ENCODE measurements around the gene NMNAT3. TPM values are rescaled to one million over a fixed set of nuclear protein-coding genes. Genes with fewer than 3 reads are reported as not detected.

The NMNAT3 gene
- total RNA-seq, 1 experiment from 2014 or later, result 1.6 TPM

- DNase-seq, result no peak
- Histone ChIP-seq H3K27me3 (peaks cover 4% of the 10 kb centered on the region; the same call in 1 of the 2 replicates), H3K9me3 (no peaks in the 10 kb centered on the region), H3K4me3 (no peak overlapping the region), H3K36me3 (no peaks in the 10 kb centered on the region)
These were observed 130.1 kb downstream of the NMNAT3 start for GRCh38 chr3:139547666-139548065.

- H3K9me3 ChIP-seq, result no peaks in the 10 kb centered on the region
- H3K27me3 ChIP-seq, result peaks cover 4% of the 10 kb centered on the region; the same call in 1 of the 2 replicates
- no peaks in the 10 kb centered on the region for H3K36me3 ChIP-seq
- DNase-seq, result no peak
- no peak overlapping the region for H3K4me3 ChIP-seq
These were observed 131.0 kb downstream of the NMNAT3 start for GRCh38 chr3:139546772-139547171.

- no peaks in the 10 kb centered on the region for H3K27me3 ChIP-seq
- no peak overlapping the region for H3K4me3 ChIP-seq
- H3K36me3 ChIP-seq, result no peaks in the 10 kb centered on the region
- no peak for DNase-seq
- H3K9me3 ChIP-seq, result peaks cover 7% of the 10 kb centered on the region
These were observed 136.1 kb downstream of the NMNAT3 start for GRCh38 chr3:139541532-139542288.

- Histone ChIP-seq H3K27me3 (no peaks in the 10 kb centered on the region), H3K9me3 (peaks cover 7% of the 10 kb centered on the region), H3K36me3 (no peaks in the 10 kb centered on the region), H3K4me3 (no peak overlapping the region)
- no peak for DNase-seq
These were observed 136.9 kb downstream of the NMNAT3 start for GRCh38 chr3:139540651-139541531.

- Histone ChIP-seq H3K36me3 (no peaks in the 10 kb centered on the region), H3K4me3 (no peak overlapping the region), H3K9me3 (peaks cover 7% of the 10 kb centered on the region), H3K27me3 (no peaks in the 10 kb centered on the region)
- DNase-seq, result no peak
These were observed 139.0 kb downstream of the NMNAT3 start for GRCh38 chr3:139538733-139539132.

GRCh38 chr3:139537795-139538621 lies 139.8 kb downstream of the NMNAT3 start:
- Histone ChIP-seq H3K27me3 (no peaks in the 10 kb centered on the region), H3K36me3 (no peaks in the 10 kb centered on the region), H3K9me3 (peaks cover 7% of the 10 kb centered on the region), H3K4me3 (no peak overlapping the region)
- no peak for DNase-seq

- H3K4me3 ChIP-seq, result no peak overlapping the region
- H3K36me3 ChIP-seq, result no peaks in the 10 kb centered on the region
- H3K9me3 ChIP-seq, result peaks cover 7% of the 10 kb centered on the region
- DNase-seq, result peak; percentile 32
- H3K27me3 ChIP-seq, result no peaks in the 10 kb centered on the region
These were observed 140.4 kb downstream of the NMNAT3 start for GRCh38 chr3:139537361-139537760.

- DNase-seq, result peak; percentile 84
- peaks cover 7% of the 10 kb centered on the region for H3K9me3 ChIP-seq
- no peaks in the 10 kb centered on the region for H3K27me3 ChIP-seq
- H3K4me3 ChIP-seq, result no peak overlapping the region
- no peaks in the 10 kb centered on the region for H3K36me3 ChIP-seq
These were observed 142.5 kb downstream of the NMNAT3 start for GRCh38 chr3:139534992-139535879.

GRCh38 chr3:139534455-139534812 lies 143.3 kb downstream of the NMNAT3 start:
- H3K9me3 ChIP-seq, result peaks cover 7% of the 10 kb centered on the region
- no peaks in the 10 kb centered on the region for H3K27me3 ChIP-seq
- DNase-seq, result peak; percentile 87
- no peak overlapping the region for H3K4me3 ChIP-seq
- no peaks in the 10 kb centered on the region for H3K36me3 ChIP-seq

- Histone ChIP-seq H3K27me3 (no peaks in the 10 kb centered on the region), H3K36me3 (no peaks in the 10 kb centered on the region), H3K4me3 (no peak overlapping the region), H3K9me3 (peaks cover 7% of the 10 kb centered on the region)
- DNase-seq, result peak; percentile 49
These were observed 143.9 kb downstream of the NMNAT3 start for GRCh38 chr3:139533781-139534454.

- no peak for DNase-seq
- Histone ChIP-seq H3K27me3 (no peaks in the 10 kb centered on the region), H3K9me3 (peaks cover 6% of the 10 kb centered on the region), H3K36me3 (no peaks in the 10 kb centered on the region), H3K4me3 (no peak overlapping the region)
These were observed 144.8 kb downstream of the NMNAT3 start for GRCh38 chr3:139532976-139533375.

GRCh38 chr3:139530717-139531116 lies 147.1 kb downstream of the NMNAT3 start:
- H3K27me3 ChIP-seq, result no peaks in the 10 kb centered on the region
- no peak for DNase-seq
- H3K36me3 ChIP-seq, result no peaks in the 10 kb centered on the region
- no peak overlapping the region for H3K4me3 ChIP-seq
- H3K9me3 ChIP-seq, result no peaks in the 10 kb centered on the region

GRCh38 chr3:139529662-139530061 lies 148.1 kb downstream of the NMNAT3 start:
- Histone ChIP-seq H3K36me3 (no peaks in the 10 kb centered on the region), H3K27me3 (no peaks in the 10 kb centered on the region), H3K4me3 (no peak overlapping the region), H3K9me3 (no peaks in the 10 kb centered on the region)
- DNase-seq, result no peak

- DNase-seq, result no peak
- H3K27me3 ChIP-seq, result no peaks in the 10 kb centered on the region
- H3K9me3 ChIP-seq, result no peaks in the 10 kb centered on the region
- no peak overlapping the region for H3K4me3 ChIP-seq
- no peaks in the 10 kb centered on the region for H3K36me3 ChIP-seq
These were observed 148.8 kb downstream of the NMNAT3 start for GRCh38 chr3:139528924-139529323.

GRCh38 chr3:139528281-139528680 lies 149.5 kb downstream of the NMNAT3 start:
- H3K4me3 ChIP-seq, result no peak overlapping the region
- H3K27me3 ChIP-seq, result 0 out of 2 replicates have a peak, but pooled peaks cover 1% of the 10 kb centered on the region
- H3K9me3 ChIP-seq, result no peaks in the 10 kb centered on the region
- no peak for DNase-seq
- H3K36me3 ChIP-seq, result no peaks in the 10 kb centered on the region

Measured in MG63 (cell line).